ENCODE measurements around the gene SLC40A1.

- TF ChIP-seq, protein P1, sequence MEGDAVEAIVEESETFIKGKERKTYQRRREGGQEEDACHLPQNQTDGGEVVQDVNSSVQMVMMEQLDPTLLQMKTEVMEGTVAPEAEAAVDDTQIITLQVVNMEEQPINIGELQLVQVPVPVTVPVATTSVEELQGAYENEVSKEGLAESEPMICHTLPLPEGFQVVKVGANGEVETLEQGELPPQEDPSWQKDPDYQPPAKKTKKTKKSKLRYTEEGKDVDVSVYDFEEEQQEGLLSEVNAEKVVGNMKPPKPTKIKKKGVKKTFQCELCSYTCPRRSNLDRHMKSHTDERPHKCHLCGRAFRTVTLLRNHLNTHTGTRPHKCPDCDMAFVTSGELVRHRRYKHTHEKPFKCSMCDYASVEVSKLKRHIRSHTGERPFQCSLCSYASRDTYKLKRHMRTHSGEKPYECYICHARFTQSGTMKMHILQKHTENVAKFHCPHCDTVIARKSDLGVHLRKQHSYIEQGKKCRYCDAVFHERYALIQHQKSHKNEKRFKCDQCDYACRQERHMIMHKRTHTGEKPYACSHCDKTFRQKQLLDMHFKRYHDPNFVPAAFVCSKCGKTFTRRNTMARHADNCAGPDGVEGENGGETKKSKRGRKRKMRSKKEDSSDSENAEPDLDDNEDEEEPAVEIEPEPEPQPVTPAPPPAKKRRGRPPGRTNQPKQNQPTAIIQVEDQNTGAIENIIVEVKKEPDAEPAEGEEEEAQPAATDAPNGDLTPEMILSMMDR (IDR thresholded peaks at IDR 0.05; ENCODE audit: low read depth, low read length, poor library complexity, severe bottlenecking) = no peak
- TF ChIP-seq EZH2phosphoT487 (IDR thresholded peaks at IDR 0.05; ENCODE audit: borderline replicate concordance, low read length) = no peak
Measured at GRCh38 chr2:189552334-189552990, 28.1 kb downstream of the SLC40A1 start.

Measured in DOHH2 (cell line).